Upper lobe of left lung (tissue), 6 donors: ENCODE results near the gene EPB41L3. TPM values are rescaled to one million over a fixed set of nuclear protein-coding genes. Genes with fewer than 3 reads are reported as not detected.

Experiments used
- ATAC-seq, 2 donors: fragments of 200-7000 bp; cut with Tn5 transposase; one replicate each; pipeline ENCODE4 v1.9.1; 2022; ENCODE audit warnings: mild to moderate bottlenecking in 2 of 2, moderate library complexity in 2 of 2; ENCODE audit not compliant: low FRiP score in 2 of 2
- DNase-seq, 2 donors: peaks; one replicate each; pipeline ENCODE4 v3.0.0-alpha.2; 2019 to 2020
- H3K27ac ChIP-seq, 4 donors: fragments of 200-600 bp; sonication (generic); one replicate each; pipeline ENCODE4 v1.5.1; 2016 to 2019
- H3K27me3 ChIP-seq, 4 donors: fragments of 200-600 bp; sonication (generic); one replicate each; pipeline ENCODE4 v1.5.1; 2017 to 2019
- H3K36me3 ChIP-seq, 4 donors: fragments of 200-600 bp; sonication (generic); one replicate each; pipeline ENCODE4 v1.5.1; 2016 to 2019
- H3K4me1 ChIP-seq, 4 donors: fragments of 200-600 bp; sonication (generic); one replicate each; pipeline ENCODE4 v1.5.1; 2018 to 2019
- H3K4me3 ChIP-seq, 4 donors: fragments of 200-600 bp; sonication (generic); one replicate each; pipeline ENCODE4 v1.5.1; 2017 to 2019; ENCODE audit warnings: mild to moderate bottlenecking in 2 of 4, moderate library complexity in 1 of 4
- H3K9me3 ChIP-seq, 4 donors: fragments of 200-600 bp; sonication (generic); one replicate each; pipeline ENCODE4 v1.5.1; 2018 to 2019
- CTCF ChIP-seq, 6 experiments: fragments of 450-650 bp in 4 of 6; fragments of 200-600 bp in 2 of 6; sonication (generic) in 2 of 6; IDR thresholded peaks; one replicate each; pipeline ENCODE4 v1.5.1; 2016 to 2019; ENCODE audit warnings: antibody characterized with exemption in 6 of 6
- EP300 ChIP-seq, 4 donors: sonication (generic); formaldehyde crosslinking; IDR thresholded peaks; one replicate each; pipeline ENCODE4 v1.5.1; 2017; ENCODE audit warnings: antibody characterized with exemption in 4 of 4, control low read depth in 2 of 4
- POLR2A ChIP-seq, 4 donors: fragments of 450-650 bp; IDR thresholded peaks; one replicate each; pipeline ENCODE4 v1.5.1; 2016 to 2017; ENCODE audit warnings: antibody characterized with exemption in 4 of 4, mild to moderate bottlenecking in 2 of 4
- POLR2AphosphoS5 ChIP-seq, 2 donors: sonication (generic); formaldehyde crosslinking; IDR thresholded peaks; one replicate each; pipeline ENCODE4 v1.5.1; 2017; ENCODE audit warnings: antibody characterized with exemption in 2 of 2
- WGBS, 2 donors: methylation state at CpG; one replicate each; pipeline ENCODE4 v1.1.5; 2017 to 2018; 5-methylcytosine and 5-hydroxymethylcytosine counted together
- total RNA-seq, 6 donors: library from RNA; depleted of rRNA in 4 of 6; stranded (reverse); fragments of >200 nt in 4 of 6; gene quantifications; one replicate each; pipeline versions ENCODE4 v1.1.0 to v1.2.1, GENCODE V29; 2016 to 2021
- donor health status: DM: no; HTN: no; CAD: no; lungs with moderate emphysema.
- donor health status: DM: no; HTN: yes; CAD: no; lungs with severe emphysema.

The EPB41L3 gene
- total RNA-seq, 6 donors from 2014 or later: 56.4 to 268 (median 85.7) TPM

DNA sequence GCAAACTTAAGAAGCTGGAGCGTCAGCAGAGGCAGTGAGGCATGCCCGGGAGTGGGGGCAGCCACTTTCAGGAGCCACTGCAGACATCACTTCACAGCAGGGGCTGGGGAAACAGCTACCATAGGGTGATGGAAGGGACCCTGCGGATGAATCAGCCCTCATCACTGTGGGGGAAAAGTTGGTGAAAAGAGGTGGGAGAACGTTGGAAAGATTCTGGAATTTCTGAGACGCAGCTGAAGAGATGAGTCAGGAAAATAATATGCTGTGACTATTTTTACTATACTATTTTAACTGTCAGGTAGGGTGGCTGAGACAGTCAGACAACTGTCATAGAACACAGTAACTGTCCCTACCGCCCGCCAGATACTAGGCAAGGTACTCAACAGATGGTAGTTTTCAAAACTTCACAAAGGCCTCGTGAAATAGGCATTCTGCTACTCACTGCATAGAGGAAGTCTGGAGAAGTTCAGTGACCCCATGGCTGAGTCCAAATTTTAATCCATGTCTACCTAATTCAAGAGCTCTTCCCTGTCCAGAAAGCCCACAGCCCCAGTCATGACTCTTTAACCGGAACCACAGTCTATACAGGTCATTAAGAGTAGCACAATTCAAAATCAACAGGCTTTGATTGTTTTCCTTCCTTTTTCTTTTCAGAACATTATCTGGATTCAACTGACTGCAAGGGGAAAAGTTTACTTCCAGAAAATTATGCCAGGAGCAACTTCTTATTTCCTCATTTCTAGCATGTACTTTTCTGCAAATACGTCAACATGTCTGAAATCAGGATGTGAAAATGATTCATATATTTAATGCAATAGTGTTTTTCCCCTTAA, 39.3 kb upstream of the EPB41L3 start:
- ATAC-seq (peak; percentile 64 to 76), DNase-seq (peak in 1 of 2 donors; percentile 27)
- H3K4me1 ChIP-seq: peaks cover 0 to 3% (median 0%) of the 10 kb centered on the region in 4 donors
- H3K36me3 ChIP-seq: no peaks in the 10 kb centered on the region
- WGBS, 2 donors: 64% methylated on average over 10 of the region's 10 CpGs
- peak overlapping the region in 3 of 4 donors; percentile 11 to 72 (median 20) for H3K27ac ChIP-seq
- no peak overlapping the region for H3K4me3 ChIP-seq
- H3K27me3 ChIP-seq: no peaks in the 10 kb centered on the region
- H3K9me3 ChIP-seq: no peaks in the 10 kb centered on the region
- TF ChIP-seq POLR2A (IDR thresholded peaks at IDR 0.05) (no peak), POLR2AphosphoS5 (IDR thresholded peaks at IDR 0.05) (peak in 1 of 2 donors; percentile 36), EP300 (IDR thresholded peaks at IDR 0.05) (peak; percentile 30 to 65 (median 60)), CTCF (IDR thresholded peaks at IDR 0.05) (no peak)

DNA sequence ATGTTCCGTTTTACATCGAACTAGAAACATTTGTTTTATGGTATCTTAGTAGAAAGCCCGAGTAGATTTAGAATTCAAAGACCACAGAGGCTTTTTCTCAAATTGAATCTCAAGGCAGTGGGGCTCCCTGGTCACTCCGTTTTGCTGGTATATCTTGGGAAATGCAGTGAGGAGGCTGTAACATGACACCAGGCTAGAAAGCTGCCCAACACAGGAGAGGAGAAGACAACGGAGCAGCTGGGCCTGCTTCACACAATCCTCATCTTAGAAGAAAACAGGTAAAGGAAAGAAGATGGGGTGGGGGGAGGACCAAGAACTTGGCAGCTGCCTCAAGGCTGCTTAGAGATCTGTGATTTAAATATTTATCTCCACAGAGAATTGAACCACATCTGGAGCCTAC, 38.3 kb upstream of the EPB41L3 start:
- 45 to 58% methylated on average over 5 of the region's 5 CpGs for WGBS, 2 donors
- Histone ChIP-seq H3K27ac (peak overlapping the region in 1 of 4 donors; percentile 72), H3K27me3 (no peaks in the 10 kb centered on the region), H3K36me3 (no peaks in the 10 kb centered on the region), H3K4me3 (no peak overlapping the region), H3K9me3 (no peaks in the 10 kb centered on the region), H3K4me1 (peaks cover 0 to 3% (median 0%) of the 10 kb centered on the region in 4 donors)
- ATAC-seq (peak in 1 of 2 donors; percentile 17), DNase-seq (no peak)
- TF ChIP-seq POLR2AphosphoS5 (IDR thresholded peaks at IDR 0.05) (no peak), CTCF (IDR thresholded peaks at IDR 0.05) (no peak), POLR2A (IDR thresholded peaks at IDR 0.05) (no peak), EP300 (IDR thresholded peaks at IDR 0.05) (no peak)

- Histone ChIP-seq H3K27ac (peak overlapping the region in 1 of 4 donors; percentile 4), H3K4me3 (no peak overlapping the region), H3K9me3 (no peaks in the 10 kb centered on the region), H3K27me3 (no peaks in the 10 kb centered on the region), H3K4me1 (peaks cover 0 to 9% (median 4%) of the 10 kb centered on the region in 4 donors), H3K36me3 (no peaks in the 10 kb centered on the region)
- ATAC-seq (peak; percentile 30 to 59), DNase-seq (no peak)
- whole genome bisulfite sequencing, 2 donors: 75 to 93% methylated on average over 1 of the region's 1 CpG
- TF ChIP-seq EP300 (IDR thresholded peaks at IDR 0.05) (no peak), POLR2AphosphoS5 (IDR thresholded peaks at IDR 0.05) (peak in 1 of 2 donors; percentile 49), POLR2A (IDR thresholded peaks at IDR 0.05) (no peak), CTCF (IDR thresholded peaks at IDR 0.05) (no peak)
Observed at GRCh38 chr18:5574843-5575242, 31.0 kb upstream of the EPB41L3 start.

- H3K27ac ChIP-seq: no peak overlapping the region
- no peak for DNase-seq
- no peaks in the 10 kb centered on the region for H3K27me3 ChIP-seq
- H3K4me1 ChIP-seq: peaks cover 0 to 9% (median 4%) of the 10 kb centered on the region in 4 donors
- ATAC-seq: peak in 1 of 2 donors; percentile 20
- WGBS, 2 donors: 71 to 83% methylated on average over 2 of the region's 2 CpGs
- TF ChIP-seq EP300 (IDR thresholded peaks at IDR 0.05) (no peak), POLR2AphosphoS5 (IDR thresholded peaks at IDR 0.05) (no peak), POLR2A (IDR thresholded peaks at IDR 0.05) (no peak), CTCF (IDR thresholded peaks at IDR 0.05) (no peak)
- no peak overlapping the region for H3K4me3 ChIP-seq
- no peaks in the 10 kb centered on the region for H3K9me3 ChIP-seq
- H3K36me3 ChIP-seq: no peaks in the 10 kb centered on the region
Observed at GRCh38 chr18:5571666-5572065, 27.9 kb upstream of the EPB41L3 start.
